HL-60 (cell line): ENCODE data around the gene SEC63.

Experiments
- DNase-seq, 2 experiments: peaks; one replicate each; pipeline ENCODE4 v3.0.0-alpha.2; 2010 to 2020; ENCODE audit warnings: low read depth in 1 of 2, low spot score in 1 of 2
- H3K27ac ChIP-seq: fragments of 250-450 bp; sonication (Bioruptor Pico); replicated peaks from 2 replicates; pipeline ENCODE4 v1.5.1; 2020; ENCODE audit warnings: mild to moderate bottlenecking, moderate library complexity
- H3K27me3 ChIP-seq: fragments of 250-450 bp; sonication (Bioruptor Pico); 2 replicates; pipeline ENCODE4 v1.5.1; 2021; ENCODE audit warnings: mild to moderate bottlenecking, moderate library complexity; ENCODE audit not compliant: insufficient read depth, poor library complexity, severe bottlenecking
- H3K4me3 ChIP-seq: replicated peaks from 2 replicates; pipeline ENCODE4 v1.5.1; 2011; ENCODE audit warnings: mild to moderate bottlenecking, control low read depth, low read length; ENCODE audit not compliant: insufficient read depth
- CTCF ChIP-seq: IDR thresholded peaks from one replicate; pipeline ENCODE4 v1.5.1; 2011; ENCODE audit warnings: low read length, control low read depth, inconsistent platforms; ENCODE audit not compliant: insufficient read depth
- GABPA ChIP-seq: IDR thresholded peaks from 2 replicates; pipeline ENCODE4 v1.6.1; 2012; ENCODE audit warnings: low read depth
- POLR2AphosphoS5 ChIP-seq: IDR thresholded peaks from 2 replicates; pipeline ENCODE4 v1.6.1; 2012; ENCODE audit warnings: low read depth
- REST ChIP-seq: IDR thresholded peaks from 2 replicates; pipeline ENCODE4 v1.6.1; 2012; ENCODE audit warnings: low read depth; ENCODE audit not compliant: insufficient replicate concordance
- SPI1 ChIP-seq: IDR thresholded peaks from 2 replicates; pipeline ENCODE4 v1.6.1; 2012; ENCODE audit warnings: low read depth, mild to moderate bottlenecking, borderline replicate concordance

SEC63 gene

GRCh38 chr6:107817784-107818183 is 140.2 kb downstream of the SEC63 start:
- Histone ChIP-seq H3K4me3 (no peak overlapping the region), H3K27me3 (peaks cover 3% of the 10 kb centered on the region), H3K27ac (no peak overlapping the region)
- DNase-seq: no peak
- TF ChIP-seq POLR2AphosphoS5 (no peak), CTCF (no peak), SPI1 (no peak), REST (no peak), GABPA (no peak)
